ENCODE results near the gene SERPIND1.
"Not testable (repeated sequence)": the region's sequence is repeated elsewhere in the genome, so short reads cannot be mapped to it uniquely, and the experiment has no call there.

Gene SERPIND1

DNA sequence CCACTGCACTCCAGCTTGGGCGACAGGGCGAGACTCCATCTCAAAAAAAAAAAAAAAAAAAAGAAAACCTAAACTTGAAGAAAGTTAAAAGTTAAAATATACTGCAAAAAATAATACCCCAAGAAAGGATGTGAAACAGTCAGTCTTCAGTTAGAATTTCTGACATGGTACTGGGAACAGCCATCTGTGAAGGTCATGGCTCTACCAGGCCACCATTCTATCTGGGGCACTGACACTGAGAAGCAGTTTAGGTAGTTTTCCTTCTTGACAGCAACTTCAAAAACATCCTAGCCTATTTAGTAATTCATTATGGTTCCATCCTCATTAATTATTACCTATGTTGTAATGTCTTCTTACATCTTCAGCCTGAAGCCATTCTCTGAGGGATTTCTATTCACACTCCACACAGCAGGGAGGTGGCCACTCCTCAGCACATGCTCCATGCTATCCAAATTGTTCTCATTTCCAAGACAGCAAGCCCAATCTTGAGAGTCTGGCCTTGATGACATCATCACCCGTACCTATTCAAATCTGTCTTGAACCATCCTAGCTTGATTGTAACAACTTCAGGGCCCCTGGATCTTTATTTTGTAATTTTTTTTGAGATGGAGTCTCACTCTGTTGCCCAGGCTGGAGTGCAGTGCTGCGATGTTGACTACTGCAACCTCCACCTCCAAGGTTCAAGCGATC, 38.2 kb downstream of the SERPIND1 start:
- no peak for DNase-seq (ENCODE audit: low read depth in 2 of 2)

- no peak for DNase-seq (ENCODE audit: low read depth in 2 of 2)
Measured at GRCh38 chr22:20813056-20813455, 39.1 kb downstream of the SERPIND1 start.

DNA sequence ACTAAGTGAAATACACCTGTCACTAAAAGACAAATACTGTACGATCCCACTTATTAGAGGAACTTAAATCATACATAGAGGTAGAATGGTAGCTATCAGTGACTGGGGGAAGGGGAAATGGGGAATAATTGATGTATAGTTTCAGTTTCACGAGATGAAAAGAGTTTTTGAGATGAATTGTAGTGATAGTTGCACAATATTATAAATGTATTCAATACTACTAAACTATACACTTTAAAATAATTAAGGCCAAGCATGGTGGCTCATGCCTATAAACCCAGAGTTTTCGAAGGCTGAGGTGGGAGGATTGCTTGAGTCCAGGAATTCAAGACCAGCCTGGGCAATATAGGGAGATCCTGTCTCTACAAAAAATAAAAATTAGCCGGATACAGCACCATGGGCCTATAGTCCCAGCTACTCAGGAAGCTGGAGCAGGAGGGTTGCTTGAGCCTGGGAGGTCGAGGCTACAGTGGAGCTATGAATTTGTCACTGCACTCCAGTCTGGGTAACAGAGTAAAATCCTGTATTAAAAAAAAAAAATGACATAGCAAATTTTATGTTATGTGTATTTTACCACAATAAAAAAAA, 40.4 kb downstream of the SERPIND1 start:
- no peak for DNase-seq (ENCODE audit: low read depth in 2 of 2)

DNA sequence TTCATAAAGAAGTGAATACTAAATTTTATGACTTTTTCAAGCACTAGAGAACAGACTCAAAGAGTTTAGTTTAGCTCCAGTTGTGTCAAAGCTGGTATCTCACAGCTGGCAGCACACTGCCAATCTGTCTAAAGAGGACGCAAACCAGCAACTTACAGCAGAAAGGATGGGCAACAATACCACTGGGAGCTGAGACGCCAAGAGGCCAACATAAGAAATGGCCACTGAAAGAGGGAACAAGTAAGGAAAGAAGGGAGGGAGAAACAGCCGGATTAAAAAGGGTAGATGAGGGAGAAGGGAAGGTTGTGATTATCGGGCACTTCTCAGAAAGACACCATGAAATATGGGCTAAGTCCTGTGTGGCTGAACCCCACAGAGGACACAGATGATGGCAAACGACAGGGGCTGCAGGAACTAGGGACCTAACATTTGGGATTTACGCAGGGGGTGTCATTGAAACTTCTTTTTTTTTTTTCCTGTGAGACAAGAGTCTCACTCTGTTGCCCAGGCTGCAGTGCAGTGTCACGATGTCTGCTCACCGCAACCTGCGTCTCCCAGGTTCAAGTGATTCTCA, 41.7 kb downstream of the SERPIND1 start:
- no peak for DNase-seq (ENCODE audit: low read depth in 2 of 2)

DNA sequence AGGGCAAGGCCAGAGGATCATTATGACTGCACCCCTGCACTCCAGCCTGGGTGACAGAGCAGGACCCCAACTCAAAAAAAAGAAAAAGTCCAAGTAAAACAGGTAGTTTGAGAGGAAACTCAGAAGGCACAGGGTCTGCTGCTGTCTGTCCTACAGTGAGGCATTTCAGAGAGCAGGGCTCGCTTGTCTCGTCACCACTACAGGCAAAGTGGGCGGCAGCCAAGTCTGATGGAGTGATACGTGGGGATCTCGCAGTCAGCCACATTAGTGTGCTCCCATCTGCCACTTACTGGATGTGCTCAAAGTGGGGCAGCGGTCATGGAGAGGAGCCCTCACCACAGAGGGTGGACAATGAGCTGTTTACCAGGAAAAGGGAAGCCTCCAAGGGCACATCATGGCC, 42.6 kb downstream of the SERPIND1 start:
- no peak for DNase-seq (ENCODE audit: low read depth in 2 of 2)

- no peak for DNase-seq (ENCODE audit: low read depth in 2 of 2)
Measured at GRCh38 chr22:20818471-20818870, 44.6 kb downstream of the SERPIND1 start.

DNA sequence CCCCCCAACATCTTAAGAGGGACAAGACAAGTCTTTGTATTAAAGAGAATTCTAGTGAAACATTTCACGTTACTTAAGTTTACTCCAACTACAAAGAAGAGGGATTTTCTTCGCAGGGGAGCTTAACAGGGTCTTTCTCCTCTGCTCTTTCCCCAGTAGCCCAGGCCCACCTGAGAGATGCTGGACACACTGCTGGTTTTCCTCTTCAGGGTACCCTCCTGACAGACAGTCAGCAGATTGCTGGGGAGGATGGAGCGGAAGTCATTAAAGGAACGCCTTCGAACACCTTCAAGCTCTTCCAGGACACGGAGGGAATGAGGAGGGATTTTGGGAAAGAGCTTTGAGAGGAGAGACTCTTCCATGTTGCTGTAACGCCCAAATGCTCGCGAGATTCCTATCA, 45.6 kb downstream of the SERPIND1 start:
- DNase-seq (ENCODE audit: low read depth in 2 of 2): no peak

GRCh38 chr22:20821717-20822239, 47.9 kb downstream of the SERPIND1 start:
- not testable (repeated sequence) for DNase-seq (ENCODE audit: low read depth in 2 of 2)

DNA sequence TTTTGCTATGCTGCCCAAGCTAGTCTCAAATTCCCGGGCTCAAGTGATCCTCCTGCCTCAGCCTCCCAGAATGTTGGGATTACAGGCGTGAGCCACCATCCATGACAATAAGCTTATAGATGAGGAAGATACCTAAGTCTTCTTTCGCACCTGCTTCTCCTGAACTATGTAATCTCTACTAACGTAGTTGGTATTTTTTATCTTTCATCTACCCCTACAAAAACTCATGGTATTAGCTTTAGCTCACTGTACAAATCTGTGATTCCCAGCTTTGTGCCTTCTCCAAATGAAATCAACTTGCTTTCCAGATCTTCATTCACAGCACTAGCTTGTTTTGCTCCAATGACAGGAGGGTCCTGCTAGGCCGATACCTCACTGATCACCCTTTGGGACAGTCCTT, 48.3 kb downstream of the SERPIND1 start:
- no peak for DNase-seq (ENCODE audit: low read depth in 2 of 2)

DNA sequence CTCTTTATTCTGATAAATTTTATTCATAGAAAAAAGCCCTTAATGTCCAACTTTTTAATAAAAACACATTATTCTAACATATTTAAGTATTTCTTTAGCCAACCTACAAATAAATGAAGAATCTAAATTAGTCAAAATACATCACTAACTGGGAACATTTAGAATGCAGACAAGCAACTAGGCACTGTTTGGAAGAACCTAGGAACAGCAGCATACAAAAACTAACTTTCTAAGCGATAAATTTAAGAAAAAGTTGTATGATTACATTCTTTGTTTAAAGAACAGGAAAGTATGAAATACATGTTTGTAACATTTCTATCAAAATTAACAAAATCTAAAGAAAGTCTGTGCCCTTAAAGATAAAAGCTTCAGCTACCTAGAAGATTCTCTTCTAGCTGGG, 49.4 kb downstream of the SERPIND1 start:
- no peak for DNase-seq (ENCODE audit: low read depth in 2 of 2)

DNA sequence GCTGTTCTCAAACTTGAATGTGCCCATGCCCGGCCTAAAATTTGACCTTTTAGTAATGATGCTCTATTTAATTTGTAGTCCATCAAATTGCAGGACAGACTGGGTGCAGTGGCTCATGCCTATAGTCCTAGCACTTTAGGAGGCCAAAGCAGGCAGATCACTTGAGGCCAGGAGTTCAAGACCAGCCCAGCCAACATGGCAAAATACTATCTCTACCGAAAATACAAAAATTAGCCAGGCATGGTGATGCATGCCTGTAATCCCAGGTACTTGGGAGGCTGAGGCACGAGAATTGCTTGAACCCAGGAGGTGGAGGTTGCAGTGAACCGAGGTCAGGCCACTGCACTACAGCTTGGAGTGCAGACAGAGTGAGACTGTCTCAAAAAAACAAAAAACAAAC, 51.3 kb downstream of the SERPIND1 start:
- DNase-seq (ENCODE audit: low read depth in 2 of 2): not testable (repeated sequence)

DNA sequence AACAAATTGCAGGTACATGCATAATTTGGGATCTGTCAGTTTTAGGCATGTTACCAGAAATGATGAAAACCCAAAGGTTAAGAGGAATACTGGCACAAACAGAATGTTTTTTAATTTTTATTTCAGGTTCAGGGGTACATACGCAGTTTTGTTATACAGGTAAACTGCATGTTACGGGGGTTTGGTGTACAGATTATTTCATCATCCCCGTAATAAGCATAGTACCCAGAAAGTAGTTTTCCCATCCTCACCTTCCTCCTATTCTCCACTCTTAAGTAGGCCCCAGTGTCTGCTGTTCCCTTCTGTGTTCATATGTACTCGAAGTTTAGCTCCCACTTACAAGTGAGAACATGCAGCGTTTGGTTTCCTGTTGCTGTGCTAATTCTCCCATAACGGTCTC, 51.7 kb downstream of the SERPIND1 start:
- no peak for DNase-seq (ENCODE audit: low read depth in 2 of 2)

GRCh38 chr22:20826373-20827152, 52.6 kb downstream of the SERPIND1 start:
- DNase-seq (ENCODE audit: low read depth in 2 of 2): not testable (repeated sequence)

DNA sequence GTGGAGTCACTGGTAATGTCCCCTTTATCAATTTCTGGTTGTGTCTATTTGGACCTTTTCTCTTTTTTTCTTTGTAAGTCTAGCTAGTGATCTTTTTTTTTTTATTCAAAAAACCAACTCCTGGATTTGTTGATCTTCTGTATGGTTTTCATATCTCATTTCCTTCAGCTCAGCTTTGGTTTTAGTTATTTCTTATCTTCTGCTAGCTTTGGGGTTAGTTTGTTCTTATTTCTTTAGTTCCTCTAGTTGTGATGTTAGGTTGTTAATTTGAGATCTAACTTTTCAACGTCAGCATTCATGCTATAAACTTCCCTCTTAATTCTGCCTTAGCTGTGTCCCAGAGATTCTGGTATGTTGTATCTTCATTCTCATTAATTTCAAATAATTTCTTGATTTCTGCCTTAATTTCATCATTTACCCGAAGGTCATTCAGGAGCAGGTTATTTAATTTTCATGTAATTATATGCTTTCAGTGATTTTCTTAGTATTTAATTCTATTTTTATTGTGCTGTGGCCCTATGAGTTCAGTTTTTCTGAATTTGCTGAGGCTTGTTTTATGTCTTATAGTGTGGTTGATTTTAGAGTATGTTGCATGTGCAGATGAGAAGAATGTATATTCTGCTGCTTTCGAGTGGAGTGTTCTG, 55.7 kb downstream of the SERPIND1 start:
- no peak for DNase-seq (ENCODE audit: low read depth in 2 of 2)

GRCh38 chr22:20833225-20833665, 59.3 kb downstream of the SERPIND1 start:
- DNase-seq (ENCODE audit: low read depth in 2 of 2): no peak

- no peak for DNase-seq (ENCODE audit: low read depth in 2 of 2)
Measured at GRCh38 chr22:20834206-20834605, 60.3 kb downstream of the SERPIND1 start.

DNA sequence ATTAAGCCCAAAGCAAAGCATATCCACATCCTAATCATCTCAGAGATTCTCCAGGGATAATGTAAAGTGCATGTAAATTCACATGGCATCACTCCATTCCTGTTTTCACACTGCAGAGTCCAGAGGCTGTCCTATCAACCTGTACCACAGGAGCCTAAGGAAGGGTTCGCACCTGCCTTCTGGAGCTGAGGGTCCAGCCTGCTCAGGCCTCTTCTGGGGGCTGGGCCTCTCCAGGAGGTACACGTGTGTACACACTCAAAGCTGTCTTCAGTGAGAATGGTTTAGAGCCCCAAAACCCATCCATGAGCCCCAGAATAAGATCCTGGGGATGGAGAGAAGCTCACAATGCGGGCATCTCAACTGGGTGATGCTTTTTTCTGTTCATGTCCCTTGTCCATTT, 60.8 kb downstream of the SERPIND1 start:
- DNase-seq (ENCODE audit: low read depth in 2 of 2): no peak
